IMR-90 (cell line): Measurements from ENCODE around the gene DUS3L. TPM values are rescaled to one million over a fixed set of nuclear protein-coding genes. Genes with fewer than 3 reads are reported as not detected.

Experiments used
- ATAC-seq: fragments of 200-7000 bp; cut with Tn5 transposase; 2 replicates; pipeline ENCODE4 v1.9.1; 2020; ENCODE audit warnings: low read depth, mild to moderate bottlenecking, moderate library complexity
- BruUV-seq: library from RNA; stranded (reverse); fragments of 400-500 nt; replicated peaks from 2 replicates; lab custom pipeline; 2021; lab: Mats Ljungman, UMichigan
- CTCF ChIA-PET: fragments of 300-600 bp; formaldehyde crosslinking; extraction: SDS; loops from one replicate; lab custom pipeline; 2021; ENCODE audit warnings: antibody characterized with exemption; lab: Yijun Ruan, JAX
- POLR2A ChIA-PET: fragments of 300-600 bp; sonication (Branson Sonifier 250); formaldehyde crosslinking; loops from one replicate; lab custom pipeline; 2022; ENCODE audit warnings: antibody characterized with exemption; ENCODE audit not compliant: unreplicated experiment; lab: Charles Lee
- DNase-seq: peaks from one replicate; pipeline ENCODE4 v3.0.0; 2013
- H2AFZ ChIP-seq: replicated peaks from 2 replicates; pipeline ENCODE3; 2013; ENCODE audit warnings: low read length, mild to moderate bottlenecking; ENCODE audit not compliant: poor library complexity
- H2AK5ac ChIP-seq: 2 replicates; pipeline ENCODE4 v1.6.1; 2013; ENCODE audit warnings: low read depth, low read length, inconsistent platforms
- H2AK9ac ChIP-seq: replicated peaks from 2 replicates; pipeline ENCODE3; 2013; ENCODE audit warnings: mild to moderate bottlenecking, low read depth, low read length, moderate library complexity; ENCODE audit not compliant: poor library complexity
- H2BK120ac ChIP-seq: 2 replicates; pipeline ENCODE4 v1.6.1; 2013; ENCODE audit warnings: low read depth, low read length, inconsistent platforms
- H2BK15ac ChIP-seq: 3 replicates; pipeline ENCODE4 v1.6.1; 2013; ENCODE audit warnings: low read depth, low read length, inconsistent platforms
- H2BK20ac ChIP-seq: 2 replicates; pipeline ENCODE4 v1.6.1; 2013; ENCODE audit warnings: low read depth, mild to moderate bottlenecking, inconsistent platforms, low read length, moderate library complexity
- H2BK5ac ChIP-seq: 2 replicates; pipeline ENCODE4 v1.6.1; 2013; ENCODE audit warnings: mild to moderate bottlenecking, low read depth, low read length, inconsistent platforms; ENCODE audit not compliant: poor library complexity, severe bottlenecking
- H3K14ac ChIP-seq: replicated peaks from 2 replicates; pipeline ENCODE4 v1.6.1; 2013; ENCODE audit warnings: low read depth, low read length, inconsistent platforms
- H3K18ac ChIP-seq: 2 replicates; pipeline ENCODE4 v1.6.1; 2013; ENCODE audit warnings: low read depth, low read length, control low read depth
- H3K23ac ChIP-seq: 2 replicates; pipeline ENCODE4 v1.6.1; 2013; ENCODE audit warnings: low read depth, low read length, inconsistent platforms
- H3K27ac ChIP-seq: 2 replicates; pipeline ENCODE4 v1.5.1; 2013; ENCODE audit warnings: mild to moderate bottlenecking, control low read depth, low read length; ENCODE audit not compliant: insufficient read depth
- H3K27me3 ChIP-seq: 2 replicates; pipeline ENCODE4 v1.6.1; 2013; ENCODE audit warnings: low read length; ENCODE audit not compliant: control insufficient read depth, insufficient read depth
- H3K36me3 ChIP-seq: 2 replicates; pipeline ENCODE4 v1.6.1; 2013; ENCODE audit warnings: low read length, mixed read lengths; ENCODE audit not compliant: control insufficient read depth, insufficient read depth
- H3K4ac ChIP-seq: 2 replicates; pipeline ENCODE4 v1.6.1; 2013; ENCODE audit warnings: low read depth, low read length, inconsistent platforms
- H3K4me1 ChIP-seq: 2 replicates; pipeline ENCODE4 v1.6.1; 2013; ENCODE audit warnings: low read length, mixed read lengths; ENCODE audit not compliant: control insufficient read depth, insufficient read depth
- H3K4me2 ChIP-seq: 2 replicates; pipeline ENCODE4 v1.6.1; 2013; ENCODE audit warnings: low read depth, mild to moderate bottlenecking, control low read depth, low read length, moderate library complexity
- H3K4me3 ChIP-seq: 2 replicates; pipeline ENCODE4 v1.5.1; 2013; ENCODE audit warnings: low read depth, mild to moderate bottlenecking, control low read depth, low read length, moderate library complexity; ENCODE audit not compliant: insufficient read depth
- H3K56ac ChIP-seq: 2 replicates; pipeline ENCODE4 v1.6.1; 2013; ENCODE audit warnings: low read length, inconsistent platforms; ENCODE audit not compliant: insufficient read depth; ENCODE audit errors: extremely low read depth
- H3K79me1 ChIP-seq, 2 experiments: 2 replicates each; pipeline ENCODE4 v1.6.1; 2013; ENCODE audit warnings: low read length in 2 of 2, inconsistent platforms in 1 of 2, low read depth in 1 of 2
- H3K9ac ChIP-seq: 2 replicates; pipeline ENCODE4 v1.6.1; 2013; ENCODE audit warnings: low read depth, low read length, control low read depth
- H3K9me1 ChIP-seq: 2 replicates; pipeline ENCODE4 v1.6.1; 2013; ENCODE audit warnings: low read length, inconsistent platforms; ENCODE audit not compliant: insufficient read depth
- H3K9me3 ChIP-seq: 2 replicates; pipeline ENCODE4 v1.6.1; 2013; ENCODE audit warnings: low read length; ENCODE audit not compliant: control insufficient read depth, insufficient read depth
- H4K20me1 ChIP-seq: 2 replicates; pipeline ENCODE4 v1.6.1; 2013; ENCODE audit warnings: low read length, inconsistent platforms; ENCODE audit not compliant: insufficient read depth
- H4K5ac ChIP-seq: 2 replicates; pipeline ENCODE4 v1.6.1; 2013; ENCODE audit warnings: mild to moderate bottlenecking, low read depth, low read length, control low read depth
- H4K8ac ChIP-seq, 2 experiments: 2 replicates each; pipeline ENCODE4 v1.6.1; 2013; ENCODE audit warnings: low read depth in 2 of 2, low read length in 2 of 2, control low read depth in 1 of 2, inconsistent platforms in 1 of 2
- H4K91ac ChIP-seq: 2 replicates; pipeline ENCODE4 v1.6.1; 2013; ENCODE audit warnings: low read depth, low read length, inconsistent platforms; ENCODE audit not compliant: insufficient read depth
- BHLHE40 ChIP-seq: fragments of 150-350 bp; IDR thresholded peaks from 2 replicates; pipeline ENCODE4 v1.6.1; 2016; ENCODE audit warnings: mild to moderate bottlenecking, low read depth, low read length
- CEBPB ChIP-seq: IDR thresholded peaks from 2 replicates; pipeline ENCODE4 v1.6.1; 2012; ENCODE audit warnings: low read depth, low read length, improper control_type of control experiment
- ELK1 ChIP-seq: fragments of 150-350 bp; IDR thresholded peaks from 2 replicates; pipeline ENCODE4 v1.6.1; 2016; ENCODE audit warnings: low read depth, mild to moderate bottlenecking, low read length, moderate library complexity, borderline replicate concordance
- FOS ChIP-seq: fragments of 150-350 bp; IDR thresholded peaks from 2 replicates; pipeline ENCODE4 v1.6.1; 2016; ENCODE audit warnings: low read depth, low read length
- MAFK ChIP-seq: IDR thresholded peaks from 2 replicates; pipeline ENCODE4 v1.6.1; 2012; ENCODE audit warnings: low read depth, low read length, improper control_type of control experiment
- MXI1 ChIP-seq: IDR thresholded peaks from 2 replicates; pipeline ENCODE4 v1.6.1; 2012; ENCODE audit warnings: low read depth, mild to moderate bottlenecking, low read length, moderate library complexity, borderline replicate concordance
- NFE2L2 ChIP-seq: fragments of 150-350 bp; IDR thresholded peaks from 2 replicates; pipeline ENCODE4 v1.6.1; 2016; ENCODE audit warnings: low read depth, mild to moderate bottlenecking, low read length
- POLR2A ChIP-seq: IDR thresholded peaks from 2 replicates; pipeline ENCODE4 v1.6.1; 2012; ENCODE audit warnings: mild to moderate bottlenecking, low read depth, low read length
- RCOR1 ChIP-seq: IDR thresholded peaks from 2 replicates; pipeline ENCODE4 v1.6.1; 2012; ENCODE audit warnings: mild to moderate bottlenecking, low read length, improper control_type of control experiment; ENCODE audit not compliant: insufficient replicate concordance
- RFX5 ChIP-seq: IDR thresholded peaks from 2 replicates; pipeline ENCODE4 v1.8.0; 2012; ENCODE audit warnings: low read depth, mild to moderate bottlenecking, low read length, moderate library complexity
- SMC3 ChIP-seq: fragments of 150-350 bp; IDR thresholded peaks from 2 replicates; pipeline ENCODE4 v1.6.1; 2016; ENCODE audit warnings: low read depth, mild to moderate bottlenecking, antibody characterized with exemption, low read length, moderate library complexity
- USF2 ChIP-seq: fragments of 150-350 bp; IDR thresholded peaks from 2 replicates; pipeline ENCODE4 v1.6.1; 2017; ENCODE audit warnings: mild to moderate bottlenecking, antibody characterized with exemption, low read length, low read depth
- WGBS, 2 experiments: methylation state at CpG; one replicate each; pipeline versions ENCODE4 v1.1.5 to v1.1.7; 2013; ENCODE audit warnings: missing lambda C conversion rate in 2 of 2; ENCODE audit not compliant: insufficient read length in 1 of 2; ENCODE audit errors: extremely low coverage in 2 of 2; 5-methylcytosine and 5-hydroxymethylcytosine counted together
- dilution Hi-C: fragments of 300-500 bp; cut with HindIII; formaldehyde crosslinking; loops from one replicate; pipeline ENCODE4 v1.14.3; 2018; ENCODE audit warnings: low sequenced_read_pairs; ENCODE audit not compliant: unreplicated experiment
- in situ Hi-C: fragments of 300-500 bp; cut with MboI; formaldehyde crosslinking; loops from 3 replicates; pipeline ENCODE4 v1.14.3; 2019; ENCODE audit warnings: low sequenced_read_pairs, inconsistent platforms, mixed read lengths
- intact Hi-C: fragments of 100-400 bp; cut with micrococcal nuclease; formaldehyde crosslinking; loops from 2 replicates; pipeline ENCODE4 v1.10.0; 2022
- polyA plus RNA-seq, 3 experiments: library from polyadenylated mRNA; depleted of rRNA; stranded (reverse); fragments of >200 nt; gene quantifications; 2 replicates each; pipeline ENCODE4 v1.2.3, GENCODE V29; 2012; ENCODE audit warnings: low replicate concordance in 1 of 3
- total RNA-seq: library from RNA; depleted of rRNA; stranded (reverse); fragments of >200 nt; gene quantifications from 2 replicates; pipeline ENCODE4 v1.2.3, GENCODE V29; 2012

DUS3L gene
- total and polyA plus RNA-seq, 2 of the 4 experiments (the other 2 are of a cell fraction), result 12.4 to 21.3 TPM

- intact Hi-C loops, result no loop called here
Observed at GRCh38 chr19:5749505-5749904, 41.5 kb downstream of the DUS3L start.

More at GRCh38 chr19:5749505-5749904, 41.5 kb downstream of the DUS3L start:
- Histone ChIP-seq H3K9ac (no peak overlapping the region), H3K27ac (no peak overlapping the region), H2BK5ac (no peak overlapping the region), H3K9me3 (no peaks in the 10 kb centered on the region), H3K4me2 (no peak overlapping the region), H3K79me1 (no peaks in the 10 kb centered on the region), H3K4me3 (no peak overlapping the region), H2AFZ (no peak overlapping the region), H2AK9ac (no peak overlapping the region), H3K23ac (no peak overlapping the region), H3K4me1 (no peaks in the 10 kb centered on the region), H4K5ac (no peak overlapping the region), H3K36me3 (no peaks in the 10 kb centered on the region), H4K8ac (no peak overlapping the region), H2AK5ac (no peak overlapping the region), H2BK15ac (no peak overlapping the region), H4K20me1 (no peaks in the 10 kb centered on the region), H3K27me3 (peaks cover 22% of the 10 kb centered on the region), H2BK20ac (no peak overlapping the region), H3K56ac (no peak overlapping the region), H3K9me1 (no peaks in the 10 kb centered on the region), H2BK120ac (no peak overlapping the region), H3K14ac (no peak overlapping the region), H3K18ac (no peak overlapping the region), H3K4ac (no peak overlapping the region), H4K91ac (no peak overlapping the region)
- BruUV-seq, result no TSS peak
- dilution Hi-C loops (no loop called here), in situ Hi-C loops (no loop called here)
- TF ChIP-seq POLR2A, result no peak
- TF ChIP-seq ELK1, result no peak
- TF ChIP-seq BHLHE40, result no peak
- TF ChIP-seq FOS, result no peak
- TF ChIP-seq RCOR1, result no peak
- no peak for TF ChIP-seq CEBPB
- TF ChIP-seq NFE2L2, result no peak
- TF ChIP-seq MXI1, result no peak
- no peak for TF ChIP-seq MAFK
- TF ChIP-seq USF2, result no peak
- TF ChIP-seq SMC3, result no peak
- no peak for TF ChIP-seq RFX5
- ATAC-seq (no peak), DNase-seq (no peak)
- no CpG with 5 or more reads among the region's 5 CpGs for WGBS, 2 experiments
- CTCF ChIA-PET, result interaction anchor here (0.6 kb wide), 1 partner anchor 19 kb away, joined by 3 read pairs; no protein-coding TSS in a partner anchor
- POLR2A ChIA-PET, result no interaction called here
